Naive thymus-derived CD8-positive, alpha-beta T cell (primary cell): Measurements from ENCODE around the gene PASD1. TPM values are rescaled to one million over a fixed set of nuclear protein-coding genes. Genes with fewer than 3 reads are reported as not detected.

Experiments used
- ATAC-seq, 2 donors: fragments of 150-1000 bp; cut with Tn5 transposase in 1 of 2; sonication (Bioruptor Pico), chemical (Tn5 transposase) in 1 of 2; 1 replicate in 1 of 2; 2 replicates in 1 of 2; pipeline ENCODE4 v1.10.0; 2021; ENCODE audit warnings: mild to moderate bottlenecking in 2 of 2, moderate library complexity in 2 of 2
- POLR2A ChIA-PET: fragments of 350-600 bp; sonication (Branson Sonifier 250); formaldehyde crosslinking; loops from one replicate; lab custom pipeline; 2021; ENCODE audit warnings: antibody characterized with exemption; lab: Charles Lee
- DNase-seq, 10 donors: peaks; one replicate each; pipeline versions ENCODE4 v3.0.0 to v3.0.0-alpha.2; 2020 to 2022
- H3K27ac Mint-ChIP-seq, 10 donors: one replicate each; pipeline ENCODE4 v1.8.0; 2020 to 2022; ENCODE audit warnings: mild to moderate bottlenecking in 10 of 10, mixed read lengths in 10 of 10, moderate library complexity in 4 of 10, inconsistent platforms in 1 of 10
- H3K27me3 Mint-ChIP-seq, 5 donors: one replicate each; pipeline ENCODE4 v1.8.0; 2021 to 2022; ENCODE audit warnings: mixed read lengths in 5 of 5
- H3K36me3 Mint-ChIP-seq, 3 donors: one replicate each; pipeline ENCODE4 v1.8.0; 2020 to 2022; ENCODE audit warnings: mixed read lengths in 3 of 3, mild to moderate bottlenecking in 2 of 3, inconsistent platforms in 1 of 3
- H3K4me1 Mint-ChIP-seq, 4 donors: one replicate each; pipeline ENCODE4 v1.8.0; 2021 to 2022; ENCODE audit warnings: mixed read lengths in 4 of 4
- H3K4me3 Mint-ChIP-seq, 10 donors: one replicate each; pipeline ENCODE4 v1.8.0; 2020 to 2022; ENCODE audit warnings: mild to moderate bottlenecking in 10 of 10, mixed read lengths in 10 of 10, moderate library complexity in 6 of 10, inconsistent platforms in 1 of 10
- H3K9me3 Mint-ChIP-seq, 9 donors: one replicate each; pipeline ENCODE4 v1.8.0; 2020 to 2022; ENCODE audit warnings: mixed read lengths in 9 of 9, mild to moderate bottlenecking in 3 of 9, inconsistent platforms in 1 of 9, moderate library complexity in 1 of 9
- polyA plus RNA-seq, 3 donors: library from polyadenylated mRNA; unstranded; fragments of 300-500 nt; fragmentation: Illumina TruSeq; gene quantifications; one replicate each; pipeline ENCODE4 v1.2.3, GENCODE V29; 2021
- total RNA-seq, 8 experiments: library from RNA in 2 of 8; stranded (reverse) in 2 of 8; gene quantifications; one replicate each; pipeline ENCODE4 v1.2.3 and lab custom pipeline; 2021 to 2026

PASD1 gene
- total and polyA plus RNA-seq, 5 experiments from 2014 or later = not detected

GRCh38 chrX:151697522-151697921, 134.0 kb downstream of the PASD1 start:
- H3K27me3 Mint-ChIP-seq = peaks cover 6 to 40% (median 20%) of the 10 kb centered on the region in 5 donors
- H3K36me3 Mint-ChIP-seq = no peaks in the 10 kb centered on the region
- peaks cover 0 to 5% (median under 1%) of the 10 kb centered on the region in 4 donors for H3K4me1 Mint-ChIP-seq
- no peak overlapping the region for H3K27ac Mint-ChIP-seq
- POLR2A ChIA-PET = no interaction called here
- no peak overlapping the region for H3K4me3 Mint-ChIP-seq
- no peaks in the 10 kb centered on the region for H3K9me3 Mint-ChIP-seq
- ATAC-seq = no peak
- no peak for DNase-seq

GRCh38 chrX:151698485-151698884, 135.0 kb downstream of the PASD1 start:
- no peak for ATAC-seq
- no peaks in the 10 kb centered on the region for H3K9me3 Mint-ChIP-seq
- no peak for DNase-seq
- POLR2A ChIA-PET = no interaction called here
- no peak overlapping the region for H3K4me3 Mint-ChIP-seq
- H3K27ac Mint-ChIP-seq = no peak overlapping the region
- H3K27me3 Mint-ChIP-seq = peaks cover 3 to 34% (median 17%) of the 10 kb centered on the region in 5 donors
- peaks cover 0 to 5% (median 0%) of the 10 kb centered on the region in 4 donors for H3K4me1 Mint-ChIP-seq
- no peaks in the 10 kb centered on the region for H3K36me3 Mint-ChIP-seq

GRCh38 chrX:151699746-151700145, 136.3 kb downstream of the PASD1 start:
- H3K4me1 Mint-ChIP-seq = peaks cover 0 to 4% (median 0%) of the 10 kb centered on the region in 4 donors
- ATAC-seq = no peak
- H3K27me3 Mint-ChIP-seq = peaks cover 3 to 28% (median 12%) of the 10 kb centered on the region in 5 donors
- H3K27ac Mint-ChIP-seq = no peak overlapping the region
- H3K4me3 Mint-ChIP-seq = no peak overlapping the region
- DNase-seq = no peak
- no peaks in the 10 kb centered on the region for H3K9me3 Mint-ChIP-seq
- H3K36me3 Mint-ChIP-seq = no peaks in the 10 kb centered on the region
- POLR2A ChIA-PET = no interaction called here

- Mint-ChIP-seq H3K4me3 (no peak overlapping the region), H3K36me3 (no peaks in the 10 kb centered on the region), H3K9me3 (no peaks in the 10 kb centered on the region), H3K27me3 (peaks cover 2 to 24% (median 11%) of the 10 kb centered on the region in 5 donors), H3K27ac (no peak overlapping the region), H3K4me1 (peaks cover 0 to 2% (median 0%) of the 10 kb centered on the region in 4 donors)
- DNase-seq (no peak), ATAC-seq (no peak)
- POLR2A ChIA-PET = no interaction called here
Measured at GRCh38 chrX:151700581-151700980, 137.1 kb downstream of the PASD1 start.

- peaks cover 0 to 19% (median 6%) of the 10 kb centered on the region in 5 donors for H3K27me3 Mint-ChIP-seq
- H3K9me3 Mint-ChIP-seq = no peaks in the 10 kb centered on the region
- no peak overlapping the region for H3K27ac Mint-ChIP-seq
- ATAC-seq = no peak
- POLR2A ChIA-PET = no interaction called here
- H3K4me1 Mint-ChIP-seq = no peaks in the 10 kb centered on the region
- H3K36me3 Mint-ChIP-seq = no peaks in the 10 kb centered on the region
- H3K4me3 Mint-ChIP-seq = no peak overlapping the region
- no peak for DNase-seq
Measured at GRCh38 chrX:151701071-151701470, 137.6 kb downstream of the PASD1 start.

GRCh38 chrX:151701531-151701930, 138.1 kb downstream of the PASD1 start:
- no peak for DNase-seq
- Mint-ChIP-seq H3K4me3 (no peak overlapping the region), H3K9me3 (no peaks in the 10 kb centered on the region), H3K4me1 (no peaks in the 10 kb centered on the region), H3K27ac (no peak overlapping the region), H3K36me3 (no peaks in the 10 kb centered on the region), H3K27me3 (peaks cover 0 to 14% (median 6%) of the 10 kb centered on the region in 5 donors)
- no peak for ATAC-seq
- POLR2A ChIA-PET = no interaction called here

- no peak overlapping the region for H3K27ac Mint-ChIP-seq
- no peak overlapping the region for H3K4me3 Mint-ChIP-seq
- peaks cover 0 to 8% (median 6%) of the 10 kb centered on the region in 5 donors for H3K27me3 Mint-ChIP-seq
- ATAC-seq (no peak), DNase-seq (no peak)
- POLR2A ChIA-PET = no interaction called here
- H3K36me3 Mint-ChIP-seq = no peaks in the 10 kb centered on the region
- H3K9me3 Mint-ChIP-seq = no peaks in the 10 kb centered on the region
- H3K4me1 Mint-ChIP-seq = no peaks in the 10 kb centered on the region
Measured at GRCh38 chrX:151702026-151702714, 138.7 kb downstream of the PASD1 start.

- peaks cover 0 to 3% (median 1%) of the 10 kb centered on the region in 5 donors for H3K27me3 Mint-ChIP-seq
- H3K36me3 Mint-ChIP-seq = no peaks in the 10 kb centered on the region
- H3K27ac Mint-ChIP-seq = no peak overlapping the region
- no peak overlapping the region for H3K4me3 Mint-ChIP-seq
- H3K9me3 Mint-ChIP-seq = no peaks in the 10 kb centered on the region
- POLR2A ChIA-PET = no interaction called here
- H3K4me1 Mint-ChIP-seq = no peaks in the 10 kb centered on the region
- DNase-seq = no peak
- ATAC-seq = no peak
Measured at GRCh38 chrX:151702741-151703340, 139.4 kb downstream of the PASD1 start.

GRCh38 chrX:151703487-151703886, 140.0 kb downstream of the PASD1 start:
- no peak for ATAC-seq
- DNase-seq = no peak
- Mint-ChIP-seq H3K4me1 (no peaks in the 10 kb centered on the region), H3K27me3 (peaks cover 0 to 3% (median 0%) of the 10 kb centered on the region in 5 donors), H3K9me3 (no peaks in the 10 kb centered on the region), H3K4me3 (no peak overlapping the region), H3K36me3 (no peaks in the 10 kb centered on the region), H3K27ac (no peak overlapping the region)
- POLR2A ChIA-PET = no interaction called here

GRCh38 chrX:151704041-151704663, 140.7 kb downstream of the PASD1 start:
- H3K27ac Mint-ChIP-seq = no peak overlapping the region
- ATAC-seq = no peak
- DNase-seq = no peak
- H3K4me1 Mint-ChIP-seq = no peaks in the 10 kb centered on the region
- POLR2A ChIA-PET = no interaction called here
- H3K27me3 Mint-ChIP-seq = peaks cover 0 to 3% (median 0%) of the 10 kb centered on the region in 5 donors
- no peaks in the 10 kb centered on the region for H3K36me3 Mint-ChIP-seq
- no peak overlapping the region for H3K4me3 Mint-ChIP-seq
- no peaks in the 10 kb centered on the region for H3K9me3 Mint-ChIP-seq

- ATAC-seq = no peak
- POLR2A ChIA-PET = no interaction called here
Measured at GRCh38 chrX:151708821-151709220, 145.3 kb downstream of the PASD1 start.

GRCh38 chrX:151710457-151710856, 147.0 kb downstream of the PASD1 start:
- H3K9me3 Mint-ChIP-seq = no peaks in the 10 kb centered on the region
- ATAC-seq = no peak
- no peaks in the 10 kb centered on the region for H3K4me1 Mint-ChIP-seq
- POLR2A ChIA-PET = no interaction called here
- no peak overlapping the region for H3K27ac Mint-ChIP-seq
- no peak for DNase-seq
- H3K36me3 Mint-ChIP-seq = no peaks in the 10 kb centered on the region
- H3K4me3 Mint-ChIP-seq = no peak overlapping the region
- H3K27me3 Mint-ChIP-seq = peaks cover 0 to 4% (median 0%) of the 10 kb centered on the region in 5 donors

More at GRCh38 chrX:151708821-151709220, 145.3 kb downstream of the PASD1 start:
- Mint-ChIP-seq H3K27me3 (peaks cover 0 to 4% (median 0%) of the 10 kb centered on the region in 5 donors), H3K36me3 (no peaks in the 10 kb centered on the region), H3K4me1 (no peaks in the 10 kb centered on the region), H3K27ac (no peak overlapping the region), H3K9me3 (no peaks in the 10 kb centered on the region), H3K4me3 (no peak overlapping the region)
- no peak for DNase-seq

GRCh38 chrX:151711154-151711553, 147.7 kb downstream of the PASD1 start:
- no peaks in the 10 kb centered on the region for H3K9me3 Mint-ChIP-seq
- H3K36me3 Mint-ChIP-seq = no peaks in the 10 kb centered on the region
- no peak overlapping the region for H3K4me3 Mint-ChIP-seq
- H3K27me3 Mint-ChIP-seq = peaks cover 0 to 7% (median 0%) of the 10 kb centered on the region in 5 donors
- DNase-seq = no peak
- no peak for ATAC-seq
- H3K4me1 Mint-ChIP-seq = no peaks in the 10 kb centered on the region
- POLR2A ChIA-PET = no interaction called here
- no peak overlapping the region for H3K27ac Mint-ChIP-seq
